Activated naive CD4-positive, alpha-beta T cell treated with Interleukin-2 at 50 U/mL for 16 hours (primary cell): Measurements from ENCODE around the gene CNOT10.

Source experiments
- DNase-seq: peaks from one replicate; pipeline ENCODE4 v3.0.0-alpha.2; 2020

The CNOT10 gene

DNA sequence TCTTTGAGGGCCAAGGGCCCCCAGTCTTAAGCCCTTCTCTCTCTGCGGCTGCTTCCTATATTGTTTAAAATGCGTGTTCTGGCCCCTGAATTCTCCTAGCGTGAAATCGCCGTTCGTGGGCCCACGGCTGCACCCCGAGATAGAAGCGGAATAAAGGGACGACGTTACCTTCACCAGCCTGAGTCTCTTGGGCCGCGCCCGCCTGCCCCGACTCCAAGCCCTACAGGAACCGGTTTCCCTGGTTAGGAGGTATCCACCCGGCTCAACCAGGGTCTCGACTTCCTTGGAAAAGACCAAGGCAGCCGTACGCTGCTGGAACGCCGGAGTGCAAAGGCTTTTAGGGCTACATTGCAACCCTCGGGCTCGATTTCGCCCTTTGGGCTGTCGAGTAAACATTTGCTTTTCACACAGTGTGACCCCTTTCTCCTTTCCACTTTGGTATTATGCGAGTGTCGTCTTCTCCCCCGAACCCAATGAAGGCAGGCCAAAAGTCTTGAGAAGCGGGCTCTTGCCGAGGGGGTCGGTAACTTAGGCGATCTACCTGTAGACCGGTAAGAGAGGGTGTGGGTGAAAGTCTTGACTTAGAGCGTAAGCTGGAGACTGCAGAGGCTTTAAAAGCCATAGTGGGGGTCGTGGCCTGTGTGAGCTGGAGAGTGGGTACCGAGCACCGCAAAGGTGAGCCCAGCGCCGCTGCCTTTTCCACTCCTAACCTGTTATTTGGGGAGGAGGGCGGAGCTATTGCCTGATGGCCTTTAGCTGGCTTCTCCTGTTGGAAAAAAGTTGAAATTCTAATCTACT is 134.8 kb downstream of the CNOT10 start:
- no peak for DNase-seq

DNA sequence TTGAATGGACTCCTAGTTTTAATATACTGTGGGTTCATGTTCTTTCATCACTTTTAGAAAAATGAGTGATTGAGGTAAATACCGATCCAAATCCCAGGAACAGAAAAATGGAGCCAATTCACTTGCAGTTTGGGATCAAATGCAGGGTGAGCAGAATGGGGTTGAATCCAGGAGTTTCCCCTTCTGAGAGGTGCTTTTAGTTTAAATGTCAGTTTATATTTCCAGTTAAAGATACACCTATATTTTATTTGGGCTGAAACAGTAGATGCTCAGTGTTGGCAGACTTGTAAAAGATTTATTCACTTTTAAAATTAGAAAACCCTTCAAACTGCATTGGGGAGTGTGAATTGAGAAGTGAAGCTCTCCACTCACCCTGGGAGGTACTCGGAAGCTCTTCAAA is 135.4 kb downstream of the CNOT10 start:
- DNase-seq, result no peak

- no peak for DNase-seq
Observed at GRCh38 chr3:32820971-32821685, 136.1 kb downstream of the CNOT10 start.

DNA sequence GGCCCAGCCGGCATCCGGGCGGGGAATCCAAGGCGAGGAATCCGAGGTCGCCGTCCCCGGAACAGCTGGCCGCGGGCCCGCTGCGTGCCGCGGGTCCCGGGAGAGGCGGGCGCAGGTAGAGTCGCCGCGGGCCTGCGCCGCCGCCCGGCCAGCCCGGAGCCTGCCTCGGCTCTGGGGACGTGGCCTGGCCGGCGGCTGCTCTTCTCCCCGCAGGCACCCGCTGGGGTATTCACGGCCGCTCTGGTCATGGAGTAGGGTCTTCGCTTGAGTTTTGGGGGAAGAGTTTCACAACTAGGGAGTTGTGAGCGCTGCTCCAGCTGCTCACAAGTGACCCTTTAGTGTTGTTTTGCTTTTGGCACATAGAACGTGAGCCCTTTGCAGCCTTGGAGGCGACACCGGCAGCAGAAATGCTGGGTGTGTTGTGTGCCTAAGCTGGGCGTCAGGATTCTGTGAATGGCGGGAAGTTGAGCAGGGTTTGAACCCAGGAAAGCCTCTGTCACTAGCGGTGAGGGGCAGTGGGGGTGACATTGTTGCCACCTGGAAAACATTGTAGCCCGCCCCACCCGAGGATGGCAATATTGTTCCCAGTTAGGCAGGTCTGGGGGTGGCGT is 136.8 kb downstream of the CNOT10 start:
- DNase-seq, result no peak

DNA sequence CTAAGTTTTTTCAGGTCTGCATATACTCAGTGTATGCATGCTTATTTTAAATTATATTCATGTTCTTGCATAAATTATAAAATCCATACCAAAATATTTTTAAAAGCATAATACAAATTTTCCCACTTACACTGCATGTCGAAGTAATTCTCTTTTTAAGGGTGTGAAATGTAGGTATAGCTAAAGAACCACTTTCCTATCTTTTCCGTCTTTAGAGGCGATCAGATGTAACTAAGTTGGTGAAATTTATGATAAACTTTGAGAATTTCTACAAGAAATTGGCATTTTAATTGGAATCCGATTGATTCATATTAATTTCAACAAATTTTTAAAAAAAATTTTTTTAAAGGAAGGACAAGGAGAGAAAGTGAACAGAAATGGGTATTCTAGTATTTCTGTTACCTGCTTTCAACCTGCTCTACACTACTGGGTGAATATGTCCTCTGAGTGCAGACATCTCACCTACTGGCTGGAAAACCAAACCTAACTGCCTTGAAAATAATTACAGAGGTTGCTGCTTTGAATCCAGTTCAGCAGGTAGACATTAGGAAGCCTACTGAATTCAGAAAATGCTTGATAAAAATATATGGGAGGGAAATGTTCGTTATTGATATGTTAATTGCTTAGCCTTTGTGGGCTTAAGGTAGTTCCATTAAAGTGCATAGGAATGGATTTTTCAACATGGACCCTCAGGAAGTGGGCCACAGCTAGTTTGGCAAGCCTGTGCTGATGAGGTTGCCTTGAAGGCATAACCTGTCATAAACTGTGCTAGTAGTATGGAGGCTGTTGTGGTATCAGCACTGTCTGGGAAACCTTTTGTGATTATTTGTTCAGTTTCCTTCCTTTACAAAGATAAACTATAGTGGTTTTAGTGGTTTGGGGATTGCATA is 137.9 kb downstream of the CNOT10 start:
- DNase-seq, result no peak
